Islet precursor cell (in vitro differentiated cells): ENCODE data around the gene TFB2M.
A peak's percentile ranks its signal among the peaks of the same experiment; 100 is the strongest.
"Not testable (repeated sequence)": the region's sequence is repeated elsewhere in the genome, so short reads cannot be mapped to it uniquely, and the experiment has no call there.

Source experiments
- DNase-seq: peaks from one replicate; pipeline ENCODE4 v3.0.0-alpha.2; 2018

The TFB2M gene, protein sequence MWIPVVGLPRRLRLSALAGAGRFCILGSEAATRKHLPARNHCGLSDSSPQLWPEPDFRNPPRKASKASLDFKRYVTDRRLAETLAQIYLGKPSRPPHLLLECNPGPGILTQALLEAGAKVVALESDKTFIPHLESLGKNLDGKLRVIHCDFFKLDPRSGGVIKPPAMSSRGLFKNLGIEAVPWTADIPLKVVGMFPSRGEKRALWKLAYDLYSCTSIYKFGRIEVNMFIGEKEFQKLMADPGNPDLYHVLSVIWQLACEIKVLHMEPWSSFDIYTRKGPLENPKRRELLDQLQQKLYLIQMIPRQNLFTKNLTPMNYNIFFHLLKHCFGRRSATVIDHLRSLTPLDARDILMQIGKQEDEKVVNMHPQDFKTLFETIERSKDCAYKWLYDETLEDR

GRCh38 chr1:246566128-246566812, at the start of gene TFB2M, which contains the start of gene CNST:
Gene TFB2M, minus strand, starts transcription at chr1:246566261. Its CDS starts 123 bp downstream, at chr1:246566138.
Gene CNST, plus strand, starts transcription at chr1:246566456. Its CDS starts 25,107 bp downstream, at chr1:246591563.
- DNase-seq, result peak; percentile 99

DNA sequence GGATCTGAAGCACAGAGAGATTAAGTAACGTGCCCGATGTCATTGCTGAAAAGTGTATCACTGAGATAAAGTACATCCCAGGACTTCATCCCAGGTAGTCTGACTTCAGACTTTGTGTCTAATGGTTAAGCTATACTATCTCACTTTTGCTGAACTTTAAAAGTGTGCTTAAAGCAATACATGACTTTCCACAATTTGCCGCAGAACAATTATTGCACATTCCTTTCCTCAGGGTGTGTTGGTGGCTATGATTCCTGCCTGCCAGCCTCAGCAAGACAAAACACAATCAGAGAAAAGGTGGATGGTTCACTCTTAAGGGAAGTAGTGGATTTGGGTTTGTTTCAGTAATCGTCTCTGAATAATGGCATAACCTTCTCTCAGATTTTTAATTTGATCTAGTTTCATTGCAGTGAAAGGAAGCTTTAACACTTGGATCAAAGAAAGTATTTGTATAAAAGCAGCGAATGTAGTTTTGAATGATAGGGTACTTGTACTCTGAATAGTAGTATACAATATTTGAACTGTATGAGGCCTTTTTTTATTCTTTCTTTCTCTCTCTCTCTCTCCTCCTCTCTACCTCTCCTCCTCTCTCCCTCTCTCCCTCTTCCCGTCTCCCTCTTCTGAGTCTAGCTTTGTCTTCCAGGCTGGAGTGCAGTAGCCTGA, 47.2 kb upstream of the TFB2M start:
- no peak for DNase-seq

DNA sequence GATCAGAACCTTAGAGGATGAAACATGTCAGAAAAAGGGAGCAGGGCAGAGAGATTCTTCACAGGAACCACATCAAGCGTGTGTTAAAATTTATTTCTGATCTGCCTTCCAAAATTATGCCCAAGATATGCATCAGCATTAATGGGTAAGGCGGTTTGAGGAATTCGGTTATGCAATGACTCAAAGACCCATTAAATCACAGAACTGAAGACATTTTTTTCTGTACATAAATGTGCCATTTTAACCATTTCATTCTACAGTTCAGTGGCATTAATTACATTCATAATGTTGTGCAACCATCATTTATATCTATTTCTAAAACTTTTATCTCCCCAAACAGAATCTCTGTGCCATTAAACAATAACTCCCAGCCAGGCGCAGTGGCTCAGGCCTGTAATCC, 43.6 kb upstream of the TFB2M start:
- no peak for DNase-seq

- DNase-seq, result peak; percentile 83
Measured at GRCh38 chr1:246608616-246609376, 42.7 kb upstream of the TFB2M start.

DNA sequence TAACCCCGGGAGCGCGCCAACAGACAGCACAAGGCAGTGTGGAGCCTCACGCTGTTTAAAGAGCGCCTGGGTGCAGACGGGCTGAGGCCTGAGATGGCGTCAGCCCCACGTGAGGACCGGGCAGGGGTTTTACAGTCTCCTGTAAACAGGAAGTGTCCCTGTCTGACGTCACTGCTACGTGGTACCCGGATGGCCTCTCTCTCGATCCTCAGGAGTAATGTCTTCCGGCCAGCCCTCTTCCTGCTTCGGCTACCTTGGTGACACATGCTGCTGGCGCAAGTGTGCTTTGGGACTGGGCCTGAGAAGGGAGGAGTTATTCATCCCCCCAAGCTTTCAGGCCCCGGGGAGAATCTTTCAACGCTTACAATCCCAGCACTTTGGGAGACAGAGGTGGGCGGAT, 41.4 kb upstream of the TFB2M start:
- DNase-seq, result no peak

DNA sequence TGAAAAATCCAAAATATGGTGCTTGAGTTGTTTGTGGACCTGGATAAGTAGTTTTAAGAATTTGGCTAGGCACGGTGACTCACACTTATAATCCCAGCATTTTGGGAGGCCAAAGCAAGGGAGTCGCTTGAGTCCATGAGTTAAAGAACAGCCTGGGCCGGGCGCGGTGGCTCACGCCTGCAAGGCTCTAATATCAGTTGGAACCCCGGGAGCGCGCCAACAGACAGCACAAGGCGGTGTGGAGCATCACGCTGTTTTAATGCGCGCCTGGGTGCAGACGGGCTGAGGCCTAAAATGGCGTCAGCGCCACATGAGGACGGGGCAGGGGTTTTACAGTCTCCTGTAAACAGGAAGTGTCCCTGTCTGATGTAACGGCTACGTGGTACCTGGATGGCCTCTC, 39.2 kb upstream of the TFB2M start:
- DNase-seq, result not testable (repeated sequence)

DNA sequence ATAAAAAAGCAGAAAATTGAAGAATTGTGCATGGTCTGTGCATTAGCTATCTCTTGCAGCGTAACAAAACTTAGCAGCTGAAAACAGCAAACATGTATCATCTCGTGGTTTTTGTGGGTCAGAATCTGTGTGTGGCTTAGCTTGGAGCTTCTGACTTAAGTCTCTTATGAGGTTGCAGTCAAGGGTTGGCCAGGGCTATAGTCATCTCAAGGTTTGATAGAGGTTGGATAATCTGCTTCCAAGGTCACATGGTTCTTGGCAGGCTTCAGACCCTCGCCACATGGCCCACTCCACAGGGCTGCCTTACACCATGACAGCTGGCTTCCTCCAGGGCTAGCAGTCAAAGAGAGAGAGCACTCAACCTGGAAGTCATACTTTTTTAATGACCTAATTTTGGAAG, 36.1 kb upstream of the TFB2M start:
- no peak for DNase-seq

GRCh38 chr1:246600579-246600978, 34.5 kb upstream of the TFB2M start:
- DNase-seq, result no peak

DNA sequence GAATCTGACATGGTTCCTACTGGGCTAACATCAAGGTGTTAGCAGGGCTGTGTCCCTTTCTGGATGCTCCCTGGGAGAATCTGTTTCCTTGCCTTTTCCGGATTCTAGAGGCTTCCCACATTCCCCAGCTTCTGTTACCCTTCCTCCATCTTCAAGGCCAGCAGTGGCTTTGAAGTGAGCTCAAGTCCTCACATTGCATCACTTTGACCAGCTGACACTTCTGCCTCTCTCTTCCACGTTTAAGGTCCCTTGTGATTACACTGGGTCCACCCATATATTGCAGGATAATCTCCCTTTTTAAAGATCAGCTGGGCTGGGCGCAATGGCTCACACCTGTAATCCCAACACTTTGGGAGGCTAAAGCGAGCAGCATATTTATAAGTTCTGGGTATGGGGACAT, 33.3 kb upstream of the TFB2M start:
- no peak for DNase-seq

DNA sequence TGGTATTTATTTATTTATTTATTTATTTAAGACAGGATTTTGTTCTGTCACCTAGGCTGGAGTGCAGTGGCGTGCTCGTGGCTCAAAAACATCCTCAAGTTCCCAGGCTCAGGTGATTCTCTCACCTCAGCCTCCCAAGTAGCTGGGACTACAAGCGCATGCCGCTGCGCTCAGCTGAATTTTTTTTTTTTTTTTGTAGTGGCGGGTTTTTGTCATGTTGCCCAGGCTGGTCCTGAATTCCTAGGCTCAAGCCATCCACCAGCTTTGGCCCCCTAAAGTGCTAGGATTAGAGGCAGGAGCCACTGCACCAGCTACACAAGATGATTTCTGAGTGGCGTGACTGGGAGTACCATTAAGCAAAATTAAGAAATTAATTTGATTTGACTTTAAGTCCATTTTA, 31.9 kb upstream of the TFB2M start:
- DNase-seq, result no peak

- no peak for DNase-seq
Measured at GRCh38 chr1:246597340-246597739, 31.3 kb upstream of the TFB2M start.

DNA sequence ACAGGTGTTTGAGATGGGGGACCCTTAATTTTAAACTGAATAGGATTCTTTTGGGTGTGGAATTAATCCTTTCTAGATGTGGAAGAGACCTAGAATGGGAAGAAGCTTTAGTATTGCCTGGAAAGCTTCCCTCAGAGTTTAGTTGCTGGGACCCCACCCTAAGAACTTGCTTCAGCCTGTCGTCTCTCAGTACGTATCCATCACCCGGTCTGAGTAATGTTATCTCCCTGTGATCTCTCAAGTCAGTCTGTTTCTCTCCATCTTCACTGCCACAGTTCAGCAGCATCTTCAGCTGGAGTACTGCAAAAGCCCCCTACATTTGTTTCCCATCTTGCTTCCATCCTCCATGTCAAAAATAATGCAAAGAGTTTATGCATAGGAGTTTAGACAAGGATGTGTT, 29.1 kb upstream of the TFB2M start:
- DNase-seq, result no peak

- DNase-seq, result no peak
Measured at GRCh38 chr1:246592695-246593094, 26.6 kb upstream of the TFB2M start.

DNA sequence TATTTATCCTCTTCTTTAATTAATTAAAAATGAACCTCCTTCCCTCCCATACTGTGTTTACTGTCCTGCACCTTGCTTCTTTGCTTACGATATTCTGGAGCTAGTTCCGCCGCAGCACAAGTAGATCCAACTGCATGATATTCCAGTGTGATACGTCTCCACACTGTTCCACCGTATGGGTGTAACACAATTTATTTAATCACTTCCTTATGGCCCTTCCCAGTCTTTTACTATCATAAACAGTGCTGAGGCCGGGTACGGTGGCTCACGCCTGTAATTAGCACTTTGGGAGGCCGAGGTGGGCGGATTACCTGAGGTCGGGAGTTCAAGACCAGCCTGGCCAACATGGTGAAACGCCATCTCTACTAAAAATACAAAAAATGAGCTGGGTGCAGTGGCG, 25.9 kb upstream of the TFB2M start:
- no peak for DNase-seq

- DNase-seq, result no peak
Measured at GRCh38 chr1:246591504-246591903, 25.4 kb upstream of the TFB2M start.

GRCh38 chr1:246591047-246591446, 25.0 kb upstream of the TFB2M start:
- DNase-seq, result no peak

GRCh38 chr1:246589919-246590318, 23.9 kb upstream of the TFB2M start:
- DNase-seq, result not testable (repeated sequence)

- DNase-seq, result no peak
Measured at GRCh38 chr1:246588159-246588721, 22.2 kb upstream of the TFB2M start.

DNA sequence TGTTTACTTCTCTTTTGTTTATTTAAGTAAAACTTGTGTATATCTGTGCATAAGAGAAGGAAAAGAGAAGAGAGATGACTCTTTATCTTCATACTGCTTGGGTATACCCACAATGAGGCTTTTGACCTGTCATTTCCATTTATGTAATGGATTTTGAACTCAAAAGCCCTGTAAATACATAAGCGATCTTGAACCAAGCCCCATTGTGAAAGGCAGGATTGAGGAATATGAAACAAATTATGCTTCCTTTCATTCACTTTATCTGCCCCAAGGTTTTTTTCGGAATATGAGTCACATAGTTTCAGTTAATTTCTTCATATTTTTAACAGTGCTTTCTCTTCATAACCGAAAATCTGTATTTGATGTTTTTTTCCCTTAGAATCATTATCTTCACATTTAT, 21.5 kb upstream of the TFB2M start:
- DNase-seq, result no peak

GRCh38 chr1:246587032-246587431, 21.0 kb upstream of the TFB2M start:
- no peak for DNase-seq

DNA sequence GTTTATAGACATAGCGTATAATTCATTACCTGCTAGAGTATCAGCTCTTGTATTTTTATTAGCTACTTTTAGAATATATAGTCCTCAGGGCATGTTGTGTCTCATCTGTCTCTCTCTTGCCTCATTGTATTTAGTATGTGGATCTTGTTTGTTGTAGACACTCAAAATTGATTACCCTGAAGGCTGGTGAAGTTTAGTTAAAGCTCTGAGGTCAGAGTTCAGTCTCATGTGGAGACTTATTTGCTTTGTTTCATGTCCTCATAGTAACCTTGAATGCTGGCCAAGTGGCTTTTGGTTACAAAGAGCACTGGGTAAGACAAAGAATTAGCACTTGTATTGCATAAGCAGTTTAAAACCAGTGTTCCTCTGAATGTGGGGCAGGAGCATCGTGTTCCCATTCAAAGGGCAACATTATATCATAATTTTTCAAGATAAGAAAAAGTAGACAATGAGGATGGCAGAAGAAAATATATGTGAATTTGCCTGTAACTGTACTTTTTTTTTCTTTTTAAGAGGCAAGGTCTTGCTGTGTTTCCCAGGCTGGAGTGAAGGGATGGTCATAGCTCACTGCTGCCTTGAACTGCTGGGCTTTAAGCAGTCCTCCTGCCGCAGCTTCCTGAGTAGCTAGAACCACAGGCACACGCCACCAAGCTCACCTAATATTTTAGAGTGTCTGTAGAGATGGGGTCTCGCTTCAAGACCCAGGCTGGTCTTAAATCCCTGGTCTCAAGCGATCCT, 17.6 kb upstream of the TFB2M start:
- no peak for DNase-seq

DNA sequence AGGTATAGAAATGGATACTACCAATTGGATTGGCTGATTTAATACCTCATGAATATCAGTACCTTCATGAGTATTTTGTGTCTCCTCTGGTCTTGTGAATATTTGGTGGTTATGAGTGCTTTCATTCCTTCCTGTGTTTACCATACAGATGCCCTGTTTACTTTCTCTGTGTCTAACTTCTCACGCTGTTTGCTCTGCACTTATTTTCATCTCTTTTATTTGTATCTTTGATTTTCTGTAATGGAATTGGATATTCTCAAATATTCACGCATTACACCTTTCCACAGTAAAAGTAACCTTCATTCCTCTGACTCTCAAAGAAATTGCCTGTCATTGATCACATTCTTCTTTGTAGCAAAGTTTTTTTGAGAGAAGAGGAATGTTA, 17.0 kb upstream of the TFB2M start:
- DNase-seq, result no peak
